Islet precursor cell (in vitro differentiated cells): ENCODE data around the gene ANO8.
A peak's percentile ranks its signal among the peaks of the same experiment; 100 is the strongest.

Source experiments
- DNase-seq: peaks from one replicate; pipeline ENCODE4 v3.0.0-alpha.2; 2018

Gene ANO8

GRCh38 chr19:17347361-17347760 lies 12.7 kb upstream of the ANO8 start:
- DNase-seq: no peak

- DNase-seq: peak; percentile 80
Measured at GRCh38 chr19:17346109-17346671, 11.5 kb upstream of the ANO8 start.

DNA sequence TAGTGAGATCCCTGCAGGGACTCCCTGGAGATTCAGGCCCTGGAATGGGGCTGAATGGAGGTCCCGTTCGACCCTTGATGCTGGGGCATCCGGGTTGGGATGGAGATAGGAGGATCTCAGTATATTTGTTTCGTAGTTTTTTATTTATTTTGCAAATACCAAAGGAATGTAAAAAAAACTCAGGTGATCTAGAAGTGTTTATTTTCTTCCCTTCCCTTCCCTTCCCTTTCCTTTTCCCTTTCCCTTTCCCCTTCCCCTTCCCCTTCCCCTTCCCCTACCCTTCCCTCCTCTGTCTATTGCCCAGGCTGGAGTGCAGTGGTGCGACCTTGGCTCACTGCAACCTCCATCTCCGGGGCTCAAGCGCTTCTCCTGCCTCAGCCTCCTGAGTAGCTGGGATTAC lies 7.2 kb upstream of the ANO8 start:
- no peak for DNase-seq

- DNase-seq: no peak
Measured at GRCh38 chr19:17341386-17341785, 6.7 kb upstream of the ANO8 start.

DNA sequence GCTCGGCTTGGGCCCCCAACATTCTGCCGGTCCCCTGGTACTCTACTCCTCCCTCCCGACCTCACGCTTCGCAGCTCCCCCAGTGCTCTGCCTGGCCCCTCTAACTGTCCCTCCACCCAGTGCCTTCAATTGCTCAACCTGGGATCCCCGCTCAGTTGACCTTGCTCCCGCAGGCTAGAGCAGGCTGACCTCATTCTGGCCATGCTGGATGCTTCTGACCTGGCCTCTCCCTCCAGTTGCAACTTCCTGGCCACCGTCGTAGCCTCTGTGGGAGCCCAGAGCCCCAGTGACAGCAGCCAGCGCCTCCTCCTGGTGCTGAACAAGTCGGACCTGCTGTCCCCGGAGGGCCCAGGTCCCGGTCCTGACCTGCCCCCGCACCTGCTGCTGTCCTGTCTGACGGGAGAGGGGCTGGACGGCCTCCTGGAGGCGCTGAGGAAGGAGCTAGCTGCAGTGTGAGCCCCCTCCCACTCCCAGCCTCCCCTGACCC lies 6.3 kb upstream of the ANO8 start:
- DNase-seq: no peak

DNA sequence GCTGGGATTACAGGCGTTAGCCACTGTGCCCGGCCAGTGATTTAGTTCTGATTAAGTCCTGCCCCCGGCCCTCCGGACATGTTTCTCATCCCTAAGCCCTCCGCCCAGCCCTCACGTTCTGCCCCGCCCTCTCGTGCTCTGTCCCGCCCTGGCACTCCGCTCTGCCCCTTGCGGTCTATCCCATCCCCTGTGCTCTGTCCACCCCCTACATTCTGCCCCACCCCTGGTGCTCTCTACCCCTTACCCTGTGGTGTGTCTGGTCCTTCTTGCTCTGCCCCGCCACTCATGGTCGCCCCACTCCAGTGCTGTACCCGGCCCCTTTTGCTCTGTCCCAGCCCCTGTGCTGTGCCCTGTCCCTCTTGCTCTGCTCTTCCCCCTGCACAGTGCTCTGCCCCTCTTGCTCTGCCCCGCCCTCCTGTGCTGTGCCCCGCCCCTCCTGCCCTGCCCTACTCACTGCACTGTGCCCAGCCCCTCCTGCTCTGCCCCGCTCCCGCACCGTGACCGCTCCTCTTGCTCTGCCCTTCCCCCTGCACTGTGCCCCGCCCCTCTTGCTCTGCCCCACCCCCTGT lies 5.7 kb upstream of the ANO8 start:
- DNase-seq: peak; percentile 87

- peak; percentile 69 for DNase-seq
Measured at GRCh38 chr19:17339088-17339741, 4.6 kb upstream of the ANO8 start.

DNA sequence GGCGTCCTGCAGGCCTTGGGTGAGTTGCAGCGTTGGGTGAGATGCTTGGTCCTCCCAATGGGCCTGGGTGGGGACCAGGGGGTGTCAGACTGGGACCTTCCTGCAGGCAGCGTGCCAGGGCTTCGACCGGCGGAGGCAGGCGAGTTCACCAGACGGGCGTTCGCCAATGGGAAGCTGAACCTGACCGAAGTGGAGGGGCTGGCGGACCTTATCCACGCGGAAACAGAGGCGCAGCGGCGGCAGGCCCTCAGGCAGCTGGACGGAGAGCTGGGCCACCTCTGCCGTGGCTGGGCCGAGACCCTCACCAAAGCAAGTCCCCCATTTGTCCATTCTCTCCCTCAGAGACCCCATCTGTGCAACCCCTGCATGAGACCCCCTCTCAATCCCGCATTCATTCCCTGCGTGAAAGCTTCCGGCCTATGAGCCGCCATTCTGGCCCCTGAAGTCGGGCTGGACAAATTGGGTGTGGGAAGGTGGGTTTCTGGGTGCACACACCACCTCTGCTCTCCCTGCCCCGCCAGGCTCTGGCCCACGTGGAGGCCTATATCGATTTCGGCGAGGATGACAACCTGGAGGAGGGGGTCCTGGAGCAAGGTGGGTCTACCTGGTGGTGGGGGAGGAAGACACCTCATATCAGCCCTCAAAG lies 3.9 kb upstream of the ANO8 start:
- no peak for DNase-seq

- DNase-seq: no peak
Measured at GRCh38 chr19:17337675-17338432, 3.2 kb upstream of the ANO8 start.

DNA sequence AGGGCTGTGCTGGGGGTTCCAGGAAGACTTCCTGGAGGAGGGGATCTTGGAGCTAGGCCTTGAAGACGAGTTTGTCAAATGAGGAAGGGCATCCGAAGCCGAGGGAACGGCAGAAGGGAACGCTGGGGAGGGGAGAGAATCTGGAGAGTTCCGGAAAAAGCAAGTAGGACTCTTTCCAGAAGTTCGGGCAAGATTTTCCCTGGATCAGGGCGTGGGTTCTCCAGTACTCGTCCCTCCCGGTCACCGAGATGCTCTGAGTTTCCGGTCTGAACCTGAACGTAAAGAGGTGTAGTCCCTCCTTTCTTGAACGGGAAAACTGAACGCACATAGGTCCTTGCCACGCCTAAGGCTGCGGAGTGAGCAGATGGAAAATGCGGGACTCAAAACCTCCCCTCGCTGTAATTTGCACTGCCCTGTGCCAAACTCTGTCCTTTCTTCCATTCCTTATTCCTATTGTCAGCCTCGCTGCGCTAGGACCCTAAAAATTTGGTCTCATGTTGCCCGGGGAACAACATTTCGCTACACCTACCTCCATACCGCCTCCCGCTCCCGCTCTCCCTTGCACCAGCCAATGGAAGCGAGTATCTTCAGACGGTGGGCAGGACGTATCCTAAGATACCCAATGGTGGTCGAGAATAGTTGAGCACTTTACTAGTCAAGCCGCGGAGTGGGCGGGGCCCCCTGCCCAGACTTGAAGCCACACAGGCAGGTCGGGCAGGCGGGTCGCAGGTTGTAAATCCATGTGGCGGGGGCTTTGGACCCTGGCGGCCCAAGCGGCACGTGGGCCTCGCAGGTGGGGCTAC lies 2.4 kb upstream of the ANO8 start, which contains the start of gene GTPBP3:
Gene GTPBP3 (plus strand): TSS at position 682 of the 803 bp plus-strand sequence. CDS start 59 bp downstream, at position 741.
- DNase-seq: peak; percentile 99

DNA sequence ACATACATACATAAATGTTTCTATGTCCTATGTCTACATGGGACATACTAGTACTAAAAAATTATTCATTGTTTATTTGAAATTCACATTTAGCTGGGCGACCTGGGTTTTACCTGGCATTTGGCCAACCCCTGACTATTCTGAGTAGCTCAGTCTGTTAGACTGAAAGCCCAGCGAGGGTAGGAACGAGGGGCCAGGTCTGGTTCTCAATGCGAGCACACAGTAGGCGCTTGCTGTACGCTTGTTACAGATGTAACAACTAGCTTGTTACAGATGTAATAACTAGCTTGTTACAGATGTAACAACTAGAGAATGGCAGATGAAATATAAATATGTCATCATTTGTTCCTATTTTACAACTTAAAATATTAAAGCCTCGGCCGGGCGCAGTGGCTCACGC lies 920 bp upstream of the ANO8 start:
- no peak for DNase-seq

- no peak for DNase-seq
Measured at GRCh38 chr19:17333611-17334413, 843 bp downstream of the ANO8 start.

GRCh38 chr19:17332677-17333581 lies 1.7 kb downstream of the ANO8 start:
- peak; percentile 81 for DNase-seq

DNA sequence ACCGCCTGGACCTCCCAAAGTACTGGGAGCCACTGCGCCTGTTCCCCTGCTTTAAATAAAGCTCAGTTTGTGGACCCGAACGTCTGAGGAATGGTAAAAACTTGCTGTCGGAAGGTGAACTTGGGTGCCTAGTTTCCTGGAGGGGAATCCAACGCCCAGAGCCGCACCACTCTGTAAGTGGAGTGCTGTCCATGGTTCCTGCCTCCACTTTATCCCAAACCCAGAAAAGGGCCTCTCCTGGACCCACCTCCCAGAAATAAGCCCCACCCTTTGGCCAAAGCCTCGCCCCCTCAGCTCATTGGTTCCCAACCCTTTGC lies 2.3 kb downstream of the ANO8 start:
- no peak for DNase-seq

DNA sequence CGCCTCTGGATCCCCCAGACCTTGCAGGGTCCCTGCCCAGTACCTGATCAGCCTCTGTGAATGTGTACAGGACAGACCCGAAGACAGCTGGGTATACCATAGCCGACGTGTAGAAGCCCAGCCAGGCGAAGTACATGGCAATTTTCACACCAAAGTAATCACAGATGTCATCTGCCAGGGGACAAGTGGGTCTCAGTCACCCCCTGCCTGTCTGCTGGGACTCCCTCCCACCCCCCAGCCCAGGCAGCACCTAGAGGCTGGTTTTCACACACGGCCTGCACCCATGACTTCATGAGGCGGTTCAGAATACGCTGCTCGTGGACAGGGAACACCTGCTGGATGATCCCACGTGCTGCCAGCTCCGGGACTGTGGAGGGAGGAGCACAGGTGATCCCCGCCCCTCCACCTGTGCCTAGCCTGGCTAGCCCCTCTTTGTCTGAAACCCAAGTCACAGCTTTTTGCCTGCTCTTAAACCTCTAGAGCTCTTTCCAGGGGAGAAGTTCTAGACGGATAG lies 3.6 kb downstream of the ANO8 start:
- no peak for DNase-seq

DNA sequence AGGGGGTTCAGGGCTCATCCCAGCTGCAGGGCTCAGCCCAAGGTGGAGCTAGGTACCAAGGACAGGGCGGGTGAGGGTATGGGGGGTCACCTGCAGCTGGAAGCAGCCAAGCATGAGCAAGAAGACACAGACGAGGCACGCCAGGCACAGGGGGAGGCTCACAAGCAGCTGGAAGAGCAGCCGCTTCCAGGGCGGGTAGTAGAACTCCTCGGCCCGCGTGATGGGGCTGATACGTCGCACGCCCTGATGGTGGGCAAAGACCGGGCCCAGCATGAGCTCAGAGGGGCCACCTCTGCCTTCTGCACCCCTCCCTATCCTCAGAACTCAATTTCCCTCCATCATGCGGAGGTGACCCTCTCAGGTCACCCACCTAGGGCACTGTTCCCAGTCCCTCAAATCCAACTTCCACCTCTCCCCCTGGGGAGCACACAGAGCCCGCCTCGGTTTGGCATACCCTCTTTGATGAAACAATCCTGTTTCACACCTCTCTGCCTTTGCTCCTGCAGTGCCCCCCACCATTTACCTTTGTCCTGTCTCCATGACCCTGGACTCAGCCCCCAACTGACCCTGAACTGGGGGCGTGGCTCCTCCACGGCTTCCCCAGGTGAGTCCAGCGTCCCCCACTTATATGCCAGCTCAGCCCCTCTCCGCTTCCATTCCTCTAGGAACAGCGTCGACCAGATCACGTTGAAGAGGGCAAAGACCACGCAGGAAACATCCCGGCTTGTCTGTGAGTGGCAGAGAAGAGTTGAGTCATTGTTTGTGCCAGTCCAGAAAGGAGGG lies 4.2 kb downstream of the ANO8 start:
- DNase-seq: no peak

DNA sequence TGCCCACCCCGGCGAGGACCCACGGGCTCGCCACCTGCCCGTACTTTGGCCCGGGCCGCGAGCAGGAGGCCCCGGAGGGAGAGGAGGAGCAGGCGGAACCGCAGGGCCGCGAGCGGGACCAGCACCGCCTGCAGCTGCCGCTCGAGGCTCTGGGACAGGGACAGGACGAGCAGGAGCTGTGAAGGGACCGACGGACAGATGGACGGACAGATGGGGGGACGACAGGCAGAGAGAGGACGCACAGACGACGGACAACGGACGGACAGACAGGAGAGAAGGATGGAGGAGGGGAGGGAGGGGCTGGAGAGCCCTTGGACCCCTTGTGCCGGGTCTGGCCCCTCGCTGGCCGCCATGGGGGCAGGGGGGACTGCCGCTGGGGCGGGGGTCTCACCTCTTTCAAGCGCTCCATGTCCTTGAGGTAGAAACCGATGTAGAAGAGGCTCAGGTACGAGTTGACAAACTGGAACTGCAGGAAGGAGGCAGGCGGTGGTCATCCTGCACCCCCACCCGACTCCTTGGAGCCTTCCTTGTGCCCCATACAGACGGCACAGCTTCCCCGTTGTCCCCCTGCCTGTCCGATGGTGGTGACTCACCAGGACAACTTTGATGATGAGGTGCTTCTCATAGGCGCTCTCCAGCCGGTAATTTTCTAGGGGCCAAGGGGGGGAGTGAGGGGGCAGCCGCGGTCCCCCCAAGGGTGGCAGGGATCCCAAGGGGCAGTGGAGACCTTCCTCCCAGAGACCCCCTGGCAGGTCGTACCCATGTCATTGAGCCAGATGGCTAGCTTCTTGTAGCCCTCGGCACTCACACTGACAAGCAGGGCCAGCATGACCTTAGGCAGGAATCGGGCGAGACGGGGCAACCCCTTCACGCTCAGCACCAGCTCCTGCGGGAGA lies 5.0 kb downstream of the ANO8 start:
- no peak for DNase-seq
